Smooth muscle cell (in vitro differentiated cells): ENCODE data around the gene CYBA. TPM values are rescaled to one million over a fixed set of nuclear protein-coding genes. Genes with fewer than 3 reads are reported as not detected.

Experiments
- DNase-seq: peaks from one replicate; lab custom pipeline; 2025; ENCODE audit not compliant: unreplicated experiment; lab: John Stamatoyannopoulos, UW
- H2AFZ ChIP-seq: fragments of 200-600 bp; sonication (generic); 2 replicates; pipeline ENCODE4 v1.6.0; 2016; ENCODE audit warnings: antibody characterized with exemption, low read depth, mild to moderate bottlenecking
- H3F3A ChIP-seq: fragments of 200-600 bp; sonication (generic); 2 replicates; pipeline ENCODE4 v1.6.0; 2017; ENCODE audit warnings: antibody characterized with exemption, low read depth
- H3K27ac ChIP-seq: fragments of 200-600 bp; sonication (generic); 2 replicates; pipeline ENCODE4 v1.5.1; 2016; ENCODE audit warnings: low read depth, mild to moderate bottlenecking
- H3K27me3 ChIP-seq: fragments of 200-600 bp; sonication (generic); 2 replicates; pipeline ENCODE4 v1.6.1; 2016; ENCODE audit warnings: low read depth, mild to moderate bottlenecking
- H3K36me3 ChIP-seq: fragments of 200-600 bp; sonication (generic); 2 replicates; pipeline ENCODE4 v1.5.1; 2016; ENCODE audit warnings: low read depth
- H3K4me1 ChIP-seq: fragments of 200-600 bp; sonication (generic); 2 replicates; pipeline ENCODE4 v1.5.1; 2016; ENCODE audit warnings: low read depth
- H3K4me2 ChIP-seq: fragments of 200-600 bp; sonication (generic); 2 replicates; pipeline ENCODE4 v1.6.0; 2016; ENCODE audit warnings: mild to moderate bottlenecking
- H3K4me3 ChIP-seq: fragments of 200-600 bp; sonication (generic); 2 replicates; pipeline ENCODE4 v1.5.1; 2016; ENCODE audit warnings: mild to moderate bottlenecking
- H3K79me2 ChIP-seq: fragments of 200-600 bp; sonication (generic); 2 replicates; pipeline ENCODE4 v1.6.0; 2016; ENCODE audit warnings: low read depth, mild to moderate bottlenecking
- H3K9ac ChIP-seq: fragments of 200-600 bp; sonication (generic); 2 replicates; pipeline ENCODE4 v1.6.0; 2016; ENCODE audit warnings: low read depth
- H3K9me3 ChIP-seq: fragments of 200-600 bp; sonication (generic); replicated peaks from 2 replicates; pipeline ENCODE4 v1.5.1; 2016; ENCODE audit warnings: low read depth
- H4K20me1 ChIP-seq: fragments of 200-600 bp; sonication (generic); 2 replicates; pipeline ENCODE4 v1.6.0; 2016; ENCODE audit warnings: low read depth
- CTCF ChIP-seq: fragments of 200-600 bp; sonication (generic); IDR thresholded peaks from 2 replicates; pipeline ENCODE4 v1.5.1; 2017; ENCODE audit warnings: borderline replicate concordance, mild to moderate bottlenecking, antibody characterized with exemption; ENCODE audit not compliant: insufficient read depth, poor library complexity, severe bottlenecking
- WGBS: methylation state at CpG from one replicate; pipeline ENCODE4 v1.1.7; 2016; ENCODE audit warnings: low lambda C conversion rate; 5-methylcytosine and 5-hydroxymethylcytosine counted together
- polyA plus RNA-seq: library from polyadenylated mRNA; unstranded; fragments of >200 nt; fragmentation: Nextera tagmentation; extraction: Ambion mirVana; gene quantifications from 2 replicates; pipeline ENCODE4 v1.2.1, GENCODE V29; 2016
- total RNA-seq: library from RNA; depleted of rRNA; stranded (reverse); fragments of >200 nt; gene quantifications from 2 replicates; pipeline ENCODE4 v1.2.3, GENCODE V29; 2014

Gene CYBA
- total and polyA plus RNA-seq, 2 experiments from 2014 or later: 181 to 388 TPM

GRCh38 chr16:88617268-88618031, 33.4 kb downstream of the CYBA start:
- WGBS: 78% methylated on average over 20 of the region's 20 CpGs
- DNase-seq: no peak
- H3K27me3 ChIP-seq: no peaks in the 10 kb centered on the region
- H4K20me1 ChIP-seq: peaks cover 100% of the 10 kb centered on the region
- H3K27ac ChIP-seq: peak overlapping the region; percentile 49
- H3K4me2 ChIP-seq: peak overlapping the region; percentile 50
- H3K4me3 ChIP-seq: no peak overlapping the region
- peaks cover 11% of the 10 kb centered on the region for H3K4me1 ChIP-seq
- peaks cover 3% of the 10 kb centered on the region for H3K79me2 ChIP-seq
- H3K36me3 ChIP-seq: no peaks in the 10 kb centered on the region
- H3F3A ChIP-seq: no peaks in the 10 kb centered on the region
- no peaks in the 10 kb centered on the region for H3K9me3 ChIP-seq
- no peak overlapping the region for H2AFZ ChIP-seq
- H3K9ac ChIP-seq: no peak overlapping the region
- TF ChIP-seq CTCF: no peak

- Histone ChIP-seq H2AFZ (no peak overlapping the region), H3F3A (no peaks in the 10 kb centered on the region), H3K4me2 (peak overlapping the region; percentile 50), H3K27me3 (no peaks in the 10 kb centered on the region), H3K4me1 (peaks cover 11% of the 10 kb centered on the region), H3K9ac (no peak overlapping the region), H3K36me3 (no peaks in the 10 kb centered on the region), H4K20me1 (peaks cover 99% of the 10 kb centered on the region), H3K9me3 (no peaks in the 10 kb centered on the region), H3K4me3 (no peak overlapping the region), H3K79me2 (peaks cover 3% of the 10 kb centered on the region), H3K27ac (no peak overlapping the region)
- TF ChIP-seq CTCF: no peak
- 93% methylated on average over 12 of the region's 12 CpGs for WGBS
- no peak for DNase-seq
These were observed 34.1 kb downstream of the CYBA start for GRCh38 chr16:88616736-88617135.

GRCh38 chr16:88616320-88616719, 34.5 kb downstream of the CYBA start:
- no peak for DNase-seq
- Histone ChIP-seq H3K4me3 (no peak overlapping the region), H3K27ac (no peak overlapping the region), H4K20me1 (peaks cover 99% of the 10 kb centered on the region), H3F3A (no peaks in the 10 kb centered on the region), H3K9me3 (no peaks in the 10 kb centered on the region), H3K27me3 (no peaks in the 10 kb centered on the region), H2AFZ (no peak overlapping the region), H3K36me3 (no peaks in the 10 kb centered on the region), H3K79me2 (peaks cover 3% of the 10 kb centered on the region), H3K4me2 (no peak overlapping the region), H3K4me1 (peaks cover 11% of the 10 kb centered on the region), H3K9ac (no peak overlapping the region)
- WGBS: 90% methylated on average over 13 of the region's 13 CpGs
- no peak for TF ChIP-seq CTCF
